NCI-H226 (cell line): ENCODE measurements around the gene GRHL1.
"Not testable (repeated sequence)": the region's sequence is repeated elsewhere in the genome, so short reads cannot be mapped to it uniquely, and the experiment has no call there.

Experiments
- DNase-seq: peaks from one replicate; pipeline ENCODE4 v3.0.0-alpha.2; 2015

GRHL1 gene

GRCh38 chr2:10012366-10012962 lies 61.0 kb downstream of the GRHL1 start:
- not testable (repeated sequence) for DNase-seq

GRCh38 chr2:10012963-10013461 lies 61.5 kb downstream of the GRHL1 start:
- DNase-seq: no peak

- DNase-seq: not testable (repeated sequence)
Observed at GRCh38 chr2:10013651-10014417, 62.3 kb downstream of the GRHL1 start.

GRCh38 chr2:10014418-10015190 lies 63.1 kb downstream of the GRHL1 start:
- DNase-seq: no peak

GRCh38 chr2:10015376-10015989 lies 64.0 kb downstream of the GRHL1 start:
- DNase-seq: not testable (repeated sequence)

- DNase-seq: no peak
Observed at GRCh38 chr2:10016001-10016801, 64.7 kb downstream of the GRHL1 start.

GRCh38 chr2:10016802-10017258 lies 65.3 kb downstream of the GRHL1 start:
- DNase-seq: no peak

- no peak for DNase-seq
Observed at GRCh38 chr2:10017313-10017941, 65.9 kb downstream of the GRHL1 start.

GRCh38 chr2:10019174-10019573 lies 67.7 kb downstream of the GRHL1 start:
- no peak for DNase-seq

GRCh38 chr2:10019602-10020400 lies 68.3 kb downstream of the GRHL1 start:
- DNase-seq: no peak

GRCh38 chr2:10022041-10022421 lies 70.5 kb downstream of the GRHL1 start:
- DNase-seq: no peak

- no peak for DNase-seq
Observed at GRCh38 chr2:10022445-10022844, 71.0 kb downstream of the GRHL1 start.

GRCh38 chr2:10022966-10023662 lies 71.6 kb downstream of the GRHL1 start:
- DNase-seq: no peak

GRCh38 chr2:10026940-10027569 lies 75.6 kb downstream of the GRHL1 start:
- DNase-seq: no peak

- DNase-seq: no peak
Observed at GRCh38 chr2:10027660-10028330, 76.3 kb downstream of the GRHL1 start.

GRCh38 chr2:10028407-10028987 lies 77.0 kb downstream of the GRHL1 start:
- no peak for DNase-seq

GRCh38 chr2:10028988-10029874 lies 77.7 kb downstream of the GRHL1 start:
- no peak for DNase-seq

- DNase-seq: no peak
Observed at GRCh38 chr2:10029875-10030223, 78.4 kb downstream of the GRHL1 start.
